OCI-LY3 (cell line): ENCODE data around the gene RAB8B.

Source experiments
- CTCF ChIP-seq: fragments of 200-600, 300-600 bp; sonication (generic); IDR thresholded peaks from 2 replicates; pipeline ENCODE4 v1.5.1; 2014; ENCODE audit warnings: antibody characterized with exemption, low read length, low read depth
- EZH2phosphoT487 ChIP-seq: fragments of 200-600 bp; shearing (Covaris generic); IDR thresholded peaks from 2 replicates; pipeline ENCODE4 v1.6.1; 2018; ENCODE audit warnings: antibody characterized with exemption, mixed run types, low read depth

GRCh38 chr15:63225381-63225780, 36.0 kb downstream of the RAB8B start:
- TF ChIP-seq CTCF (no peak), EZH2phosphoT487 (no peak)
